ENCODE measurements around the gene TAMALIN.

DNA sequence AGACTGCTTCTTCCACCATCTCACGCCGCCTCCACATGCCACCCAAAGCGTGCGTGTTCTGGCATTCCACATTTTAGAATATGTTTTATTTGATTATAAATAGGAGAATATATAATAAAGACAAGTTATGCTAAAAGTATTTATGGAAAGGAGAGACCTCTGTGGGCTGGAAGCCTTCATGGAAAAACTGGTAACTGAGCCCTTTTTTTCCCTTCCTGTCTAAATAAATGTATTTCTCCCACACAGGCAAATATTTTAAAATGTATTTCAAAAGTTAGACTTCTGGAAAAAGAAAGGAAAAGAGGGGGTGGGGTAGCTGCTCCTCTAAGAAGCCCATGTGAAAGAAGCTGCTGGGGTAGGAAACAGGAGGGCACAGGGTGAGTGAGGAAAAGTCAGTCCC is 28.4 kb downstream of the TAMALIN start:
- TF ChIP-seq POLR2A (IDR thresholded peaks at IDR 0.05) (no peak), POLR2AphosphoS5 (IDR thresholded peaks at IDR 0.05) (no peak), EP300 (IDR thresholded peaks at IDR 0.05) (no peak)
- TF ChIP-seq, protein P1, sequence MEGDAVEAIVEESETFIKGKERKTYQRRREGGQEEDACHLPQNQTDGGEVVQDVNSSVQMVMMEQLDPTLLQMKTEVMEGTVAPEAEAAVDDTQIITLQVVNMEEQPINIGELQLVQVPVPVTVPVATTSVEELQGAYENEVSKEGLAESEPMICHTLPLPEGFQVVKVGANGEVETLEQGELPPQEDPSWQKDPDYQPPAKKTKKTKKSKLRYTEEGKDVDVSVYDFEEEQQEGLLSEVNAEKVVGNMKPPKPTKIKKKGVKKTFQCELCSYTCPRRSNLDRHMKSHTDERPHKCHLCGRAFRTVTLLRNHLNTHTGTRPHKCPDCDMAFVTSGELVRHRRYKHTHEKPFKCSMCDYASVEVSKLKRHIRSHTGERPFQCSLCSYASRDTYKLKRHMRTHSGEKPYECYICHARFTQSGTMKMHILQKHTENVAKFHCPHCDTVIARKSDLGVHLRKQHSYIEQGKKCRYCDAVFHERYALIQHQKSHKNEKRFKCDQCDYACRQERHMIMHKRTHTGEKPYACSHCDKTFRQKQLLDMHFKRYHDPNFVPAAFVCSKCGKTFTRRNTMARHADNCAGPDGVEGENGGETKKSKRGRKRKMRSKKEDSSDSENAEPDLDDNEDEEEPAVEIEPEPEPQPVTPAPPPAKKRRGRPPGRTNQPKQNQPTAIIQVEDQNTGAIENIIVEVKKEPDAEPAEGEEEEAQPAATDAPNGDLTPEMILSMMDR (IDR thresholded peaks at IDR 0.05): no peak

Measured in suprapubic skin (tissue), 4 donors.